Smooth muscle cell (in vitro differentiated cells): ENCODE data around the gene DAZAP1. TPM values are rescaled to one million over a fixed set of nuclear protein-coding genes. Genes with fewer than 3 reads are reported as not detected.
A peak's percentile ranks its signal among the peaks of the same experiment; 100 is the strongest.

Experiments
- DNase-seq: peaks from one replicate; lab custom pipeline; 2025; ENCODE audit not compliant: unreplicated experiment; lab: John Stamatoyannopoulos, UW
- H2AFZ ChIP-seq: fragments of 200-600 bp; sonication (generic); 2 replicates; pipeline ENCODE4 v1.6.0; 2016; ENCODE audit warnings: antibody characterized with exemption, low read depth, mild to moderate bottlenecking
- H3F3A ChIP-seq: fragments of 200-600 bp; sonication (generic); 2 replicates; pipeline ENCODE4 v1.6.0; 2017; ENCODE audit warnings: antibody characterized with exemption, low read depth
- H3K27ac ChIP-seq: fragments of 200-600 bp; sonication (generic); 2 replicates; pipeline ENCODE4 v1.5.1; 2016; ENCODE audit warnings: low read depth, mild to moderate bottlenecking
- H3K27me3 ChIP-seq: fragments of 200-600 bp; sonication (generic); 2 replicates; pipeline ENCODE4 v1.6.1; 2016; ENCODE audit warnings: low read depth, mild to moderate bottlenecking
- H3K36me3 ChIP-seq: fragments of 200-600 bp; sonication (generic); 2 replicates; pipeline ENCODE4 v1.5.1; 2016; ENCODE audit warnings: low read depth
- H3K4me1 ChIP-seq: fragments of 200-600 bp; sonication (generic); 2 replicates; pipeline ENCODE4 v1.5.1; 2016; ENCODE audit warnings: low read depth
- H3K4me2 ChIP-seq: fragments of 200-600 bp; sonication (generic); 2 replicates; pipeline ENCODE4 v1.6.0; 2016; ENCODE audit warnings: mild to moderate bottlenecking
- H3K4me3 ChIP-seq: fragments of 200-600 bp; sonication (generic); 2 replicates; pipeline ENCODE4 v1.5.1; 2016; ENCODE audit warnings: mild to moderate bottlenecking
- H3K79me2 ChIP-seq: fragments of 200-600 bp; sonication (generic); 2 replicates; pipeline ENCODE4 v1.6.0; 2016; ENCODE audit warnings: low read depth, mild to moderate bottlenecking
- H3K9ac ChIP-seq: fragments of 200-600 bp; sonication (generic); 2 replicates; pipeline ENCODE4 v1.6.0; 2016; ENCODE audit warnings: low read depth
- H3K9me3 ChIP-seq: fragments of 200-600 bp; sonication (generic); replicated peaks from 2 replicates; pipeline ENCODE4 v1.5.1; 2016; ENCODE audit warnings: low read depth
- H4K20me1 ChIP-seq: fragments of 200-600 bp; sonication (generic); 2 replicates; pipeline ENCODE4 v1.6.0; 2016; ENCODE audit warnings: low read depth
- whole genome bisulfite sequencing: methylation state at CpG from one replicate; pipeline ENCODE4 v1.1.7; 2016; ENCODE audit warnings: low lambda C conversion rate; 5-methylcytosine and 5-hydroxymethylcytosine counted together
- polyA plus RNA-seq: library from polyadenylated mRNA; unstranded; fragments of >200 nt; fragmentation: Nextera tagmentation; extraction: Ambion mirVana; gene quantifications from 2 replicates; pipeline ENCODE4 v1.2.1, GENCODE V29; 2016
- total RNA-seq: library from RNA; depleted of rRNA; stranded (reverse); fragments of >200 nt; gene quantifications from 2 replicates; pipeline ENCODE4 v1.2.3, GENCODE V29; 2014
- TF ChIP-seq, protein P1 (sequence below): fragments of 200-600 bp; sonication (generic); IDR thresholded peaks from 2 replicates; pipeline ENCODE4 v1.5.1; 2017; ENCODE audit warnings: borderline replicate concordance, mild to moderate bottlenecking, antibody characterized with exemption; ENCODE audit not compliant: insufficient read depth, poor library complexity, severe bottlenecking

DAZAP1 gene
- total and polyA plus RNA-seq, 2 experiments from 2014 or later = 35.5 to 41.7 TPM

DNA sequence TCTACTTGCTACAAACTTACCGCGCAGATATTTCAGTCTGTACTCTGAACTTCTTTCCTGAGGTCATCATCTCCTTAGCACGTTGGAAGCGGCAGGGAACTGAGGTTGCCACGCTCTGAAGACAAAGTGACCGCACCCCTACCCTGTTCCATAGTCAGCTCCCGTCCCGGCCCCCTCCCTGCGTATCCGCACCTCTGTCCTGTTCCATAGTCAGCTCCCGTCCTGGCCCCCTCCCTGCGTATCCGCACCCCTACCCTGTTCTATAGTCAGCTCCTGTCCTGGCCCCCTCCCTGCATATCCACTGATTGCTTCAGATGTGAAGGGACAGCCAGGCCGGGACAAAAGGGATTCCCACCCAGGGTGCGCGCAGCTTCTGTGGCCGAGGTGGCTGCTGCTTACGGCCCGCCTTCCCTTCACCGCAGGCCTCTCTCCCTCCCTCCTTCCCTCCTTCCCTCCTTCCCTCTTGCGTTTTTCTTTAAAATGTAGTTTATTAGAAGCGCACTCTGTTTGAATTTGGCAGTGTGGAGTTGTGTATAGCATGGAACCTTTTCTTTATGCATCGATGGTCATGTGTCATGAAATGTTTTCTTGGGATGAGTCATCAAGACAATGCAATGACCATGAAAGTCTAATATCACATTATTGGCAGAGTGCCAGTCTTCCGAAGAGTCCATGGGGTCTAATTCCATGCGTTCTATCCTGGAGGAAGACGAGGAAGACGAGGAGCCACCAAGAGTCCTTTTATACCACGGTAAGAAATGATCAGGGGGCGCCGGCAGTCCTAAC, 45.6 kb upstream of the DAZAP1 start:
- no peaks in the 10 kb centered on the region for H3K27me3 ChIP-seq
- no peak overlapping the region for H3K4me3 ChIP-seq
- peaks cover 52% of the 10 kb centered on the region for H3K4me1 ChIP-seq
- H3K36me3 ChIP-seq = no peaks in the 10 kb centered on the region
- H3K9me3 ChIP-seq = no peaks in the 10 kb centered on the region
- H3F3A ChIP-seq = peaks cover 7% of the 10 kb centered on the region
- peaks cover 30% of the 10 kb centered on the region for H4K20me1 ChIP-seq
- 86% methylated on average over 27 of the region's 30 CpGs for WGBS
- H3K27ac ChIP-seq = peak overlapping the region; percentile 86
- DNase-seq = no peak
- no peak overlapping the region for H2AFZ ChIP-seq
- peak overlapping the region; percentile 2 for H3K9ac ChIP-seq
- peaks cover 23% of the 10 kb centered on the region for H3K79me2 ChIP-seq
- TF ChIP-seq, protein P1, sequence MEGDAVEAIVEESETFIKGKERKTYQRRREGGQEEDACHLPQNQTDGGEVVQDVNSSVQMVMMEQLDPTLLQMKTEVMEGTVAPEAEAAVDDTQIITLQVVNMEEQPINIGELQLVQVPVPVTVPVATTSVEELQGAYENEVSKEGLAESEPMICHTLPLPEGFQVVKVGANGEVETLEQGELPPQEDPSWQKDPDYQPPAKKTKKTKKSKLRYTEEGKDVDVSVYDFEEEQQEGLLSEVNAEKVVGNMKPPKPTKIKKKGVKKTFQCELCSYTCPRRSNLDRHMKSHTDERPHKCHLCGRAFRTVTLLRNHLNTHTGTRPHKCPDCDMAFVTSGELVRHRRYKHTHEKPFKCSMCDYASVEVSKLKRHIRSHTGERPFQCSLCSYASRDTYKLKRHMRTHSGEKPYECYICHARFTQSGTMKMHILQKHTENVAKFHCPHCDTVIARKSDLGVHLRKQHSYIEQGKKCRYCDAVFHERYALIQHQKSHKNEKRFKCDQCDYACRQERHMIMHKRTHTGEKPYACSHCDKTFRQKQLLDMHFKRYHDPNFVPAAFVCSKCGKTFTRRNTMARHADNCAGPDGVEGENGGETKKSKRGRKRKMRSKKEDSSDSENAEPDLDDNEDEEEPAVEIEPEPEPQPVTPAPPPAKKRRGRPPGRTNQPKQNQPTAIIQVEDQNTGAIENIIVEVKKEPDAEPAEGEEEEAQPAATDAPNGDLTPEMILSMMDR = no peak
- peak overlapping the region; percentile 79 for H3K4me2 ChIP-seq

- Histone ChIP-seq H3F3A (peaks cover 7% of the 10 kb centered on the region), H3K27ac (peak overlapping the region; percentile 86), H3K79me2 (peaks cover 20% of the 10 kb centered on the region), H3K9ac (no peak overlapping the region), H3K4me3 (no peak overlapping the region), H3K4me2 (no peak overlapping the region), H4K20me1 (peaks cover 30% of the 10 kb centered on the region), H3K27me3 (no peaks in the 10 kb centered on the region), H2AFZ (no peak overlapping the region), H3K36me3 (no peaks in the 10 kb centered on the region), H3K9me3 (no peaks in the 10 kb centered on the region), H3K4me1 (peaks cover 44% of the 10 kb centered on the region)
- DNase-seq = no peak
- 96% methylated on average over 42 of the region's 42 CpGs for WGBS
- TF ChIP-seq, protein P1 = no peak
These were observed 44.8 kb upstream of the DAZAP1 start for GRCh38 chr19:1362387-1363257.

DNA sequence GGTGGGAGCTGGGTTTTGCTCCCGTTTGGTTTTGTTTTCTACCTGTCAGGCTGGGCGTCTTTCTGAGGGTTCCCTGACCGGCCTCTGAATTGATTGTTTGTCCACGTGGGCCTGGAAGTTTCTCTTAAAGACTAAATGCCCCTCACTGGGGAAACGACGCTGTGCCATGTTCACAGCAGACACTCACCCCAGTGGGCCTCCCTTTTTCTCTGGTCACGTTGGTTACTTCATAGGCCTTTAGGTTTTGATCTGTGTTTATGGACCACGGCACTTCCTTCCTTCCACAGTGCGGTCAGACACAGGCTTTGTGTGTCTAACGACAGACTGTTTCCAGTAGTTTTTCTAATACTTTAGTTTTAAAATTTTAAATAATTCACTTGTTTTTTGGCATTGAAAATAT, 43.8 kb upstream of the DAZAP1 start:
- H3K4me1 ChIP-seq = peaks cover 38% of the 10 kb centered on the region
- no peak overlapping the region for H3K27ac ChIP-seq
- no peak overlapping the region for H2AFZ ChIP-seq
- no peak overlapping the region for H3K4me2 ChIP-seq
- no peak overlapping the region for H3K9ac ChIP-seq
- no peak for DNase-seq
- TF ChIP-seq, protein P1 = no peak
- peaks cover 7% of the 10 kb centered on the region for H3F3A ChIP-seq
- no peaks in the 10 kb centered on the region for H3K36me3 ChIP-seq
- H4K20me1 ChIP-seq = peaks cover 30% of the 10 kb centered on the region
- H3K27me3 ChIP-seq = no peaks in the 10 kb centered on the region
- peaks cover 20% of the 10 kb centered on the region for H3K79me2 ChIP-seq
- no peak overlapping the region for H3K4me3 ChIP-seq
- WGBS = 96% methylated on average over 10 of the region's 10 CpGs
- H3K9me3 ChIP-seq = no peaks in the 10 kb centered on the region
